ENCODE measurements around the gene PRPF40A. TPM values are rescaled to one million over a fixed set of nuclear protein-coding genes. Genes with fewer than 3 reads are reported as not detected.

PRPF40A gene
- total and polyA plus RNA-seq, 2 experiments from 2014 or later, result 254 to 261 TPM

GRCh38 chr2:152658221-152658620, 59.0 kb downstream of the PRPF40A start:
- Histone ChIP-seq H3K4me2 (no peak overlapping the region), H3K79me2 (replicated peaks; ENCODE audit: insufficient read depth) (no peaks in the 10 kb centered on the region), H3F3A (replicated peaks; ENCODE audit: low read depth) (no peaks in the 10 kb centered on the region), H3K27me3 (ENCODE audit: insufficient read depth) (no peaks in the 10 kb centered on the region), H3K36me3 (ENCODE audit: insufficient read depth) (peaks cover 78% of the 10 kb centered on the region), H3K27ac (ENCODE audit: low read depth) (no peak overlapping the region), H3K4me3 (no peak overlapping the region), H3K4me1 (ENCODE audit: insufficient read depth) (no peaks in the 10 kb centered on the region), H4K20me1 (replicated peaks; ENCODE audit: insufficient read depth) (0 out of 2 replicates have a peak, but pooled peaks cover 3% of the 10 kb centered on the region), H3K9me2 (ENCODE audit: insufficient read depth) (no peaks in the 10 kb centered on the region), H2AFZ (no peak overlapping the region)
- Mint-ChIP-seq H3K9me3 (no peaks in the 10 kb centered on the region), H3K27me3 (ENCODE audit: insufficient read depth, low read depth, poor library complexity) (no peaks in the 10 kb centered on the region), H3K27ac (no peak overlapping the region), H3K36me3 (ENCODE audit: low read depth) (peaks cover 86% of the 10 kb centered on the region), H3K4me1 (no peaks in the 10 kb centered on the region), H3K4me3 (no peak overlapping the region)
- DNase-seq (ENCODE audit: low spot score), result no peak
- no peak for ATAC-seq
- no peak for TF ChIP-seq ZNF114 (CRISPR knock-in tag; IDR thresholded peaks at IDR 0.05)
- no peak for TF ChIP-seq EZH2 (IDR thresholded peaks at IDR 0.05; ENCODE audit: low read depth, unreplicated experiment)
- no peak for TF ChIP-seq POLR2AphosphoS5 (IDR thresholded peaks at IDR 0.05; ENCODE audit: low read depth)

DNA sequence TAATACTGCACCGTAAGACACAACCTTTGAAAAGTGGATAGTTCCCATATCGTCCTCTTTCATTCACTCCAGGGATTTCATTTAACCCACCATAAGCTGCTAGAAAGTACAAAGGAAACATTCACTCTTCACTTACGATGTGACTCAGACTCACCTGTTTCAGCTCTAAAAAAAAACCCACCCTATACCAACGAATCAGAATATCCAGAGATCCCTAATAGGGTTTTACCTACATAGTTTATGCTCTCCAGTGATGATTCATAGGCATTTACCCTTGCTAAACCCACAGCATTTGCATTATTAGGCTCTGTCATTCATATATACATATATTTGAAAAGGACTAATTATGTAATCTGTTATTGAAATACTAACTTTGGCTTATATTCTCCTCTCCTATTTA, 60.2 kb downstream of the PRPF40A start:
- Mint-ChIP-seq H3K4me3 (no peak overlapping the region), H3K36me3 (ENCODE audit: low read depth) (peaks cover 77% of the 10 kb centered on the region), H3K4me1 (no peaks in the 10 kb centered on the region; the same call in 2 of the 3 replicates), H3K9me3 (no peaks in the 10 kb centered on the region), H3K27ac (no peak overlapping the region), H3K27me3 (ENCODE audit: insufficient read depth, low read depth, poor library complexity) (no peaks in the 10 kb centered on the region)
- Histone ChIP-seq H3K27me3 (ENCODE audit: insufficient read depth) (no peaks in the 10 kb centered on the region), H3K4me3 (no peak overlapping the region), H3K9me2 (ENCODE audit: insufficient read depth) (no peaks in the 10 kb centered on the region), H3F3A (replicated peaks; ENCODE audit: low read depth) (no peaks in the 10 kb centered on the region), H2AFZ (no peak overlapping the region), H3K79me2 (replicated peaks; ENCODE audit: insufficient read depth) (no peaks in the 10 kb centered on the region), H3K4me2 (no peak overlapping the region), H4K20me1 (replicated peaks; ENCODE audit: insufficient read depth) (0 out of 2 replicates have a peak, but pooled peaks cover 3% of the 10 kb centered on the region), H3K36me3 (ENCODE audit: insufficient read depth) (peaks cover 67% of the 10 kb centered on the region), H3K4me1 (ENCODE audit: insufficient read depth) (no peaks in the 10 kb centered on the region), H3K27ac (ENCODE audit: low read depth) (no peak overlapping the region)
- no peak for DNase-seq (ENCODE audit: low spot score)
- ATAC-seq, result no peak
- TF ChIP-seq REST (IDR thresholded peaks at IDR 0.05; ENCODE audit: unreplicated experiment) (no peak), EZH2 (IDR thresholded peaks at IDR 0.05; ENCODE audit: low read depth, unreplicated experiment) (no peak), ZNF331 (CRISPR knock-in tag; IDR thresholded peaks at IDR 0.05; ENCODE audit: low read depth) (no peak), NANOG (IDR thresholded peaks at IDR 0.05; ENCODE audit: borderline replicate concordance) (no peak), POLR2AphosphoS5 (IDR thresholded peaks at IDR 0.05; ENCODE audit: low read depth) (no peak), JUNB (IDR thresholded peaks at IDR 0.05; ENCODE audit: unreplicated experiment) (no peak)
- TF ChIP-seq, protein P1, sequence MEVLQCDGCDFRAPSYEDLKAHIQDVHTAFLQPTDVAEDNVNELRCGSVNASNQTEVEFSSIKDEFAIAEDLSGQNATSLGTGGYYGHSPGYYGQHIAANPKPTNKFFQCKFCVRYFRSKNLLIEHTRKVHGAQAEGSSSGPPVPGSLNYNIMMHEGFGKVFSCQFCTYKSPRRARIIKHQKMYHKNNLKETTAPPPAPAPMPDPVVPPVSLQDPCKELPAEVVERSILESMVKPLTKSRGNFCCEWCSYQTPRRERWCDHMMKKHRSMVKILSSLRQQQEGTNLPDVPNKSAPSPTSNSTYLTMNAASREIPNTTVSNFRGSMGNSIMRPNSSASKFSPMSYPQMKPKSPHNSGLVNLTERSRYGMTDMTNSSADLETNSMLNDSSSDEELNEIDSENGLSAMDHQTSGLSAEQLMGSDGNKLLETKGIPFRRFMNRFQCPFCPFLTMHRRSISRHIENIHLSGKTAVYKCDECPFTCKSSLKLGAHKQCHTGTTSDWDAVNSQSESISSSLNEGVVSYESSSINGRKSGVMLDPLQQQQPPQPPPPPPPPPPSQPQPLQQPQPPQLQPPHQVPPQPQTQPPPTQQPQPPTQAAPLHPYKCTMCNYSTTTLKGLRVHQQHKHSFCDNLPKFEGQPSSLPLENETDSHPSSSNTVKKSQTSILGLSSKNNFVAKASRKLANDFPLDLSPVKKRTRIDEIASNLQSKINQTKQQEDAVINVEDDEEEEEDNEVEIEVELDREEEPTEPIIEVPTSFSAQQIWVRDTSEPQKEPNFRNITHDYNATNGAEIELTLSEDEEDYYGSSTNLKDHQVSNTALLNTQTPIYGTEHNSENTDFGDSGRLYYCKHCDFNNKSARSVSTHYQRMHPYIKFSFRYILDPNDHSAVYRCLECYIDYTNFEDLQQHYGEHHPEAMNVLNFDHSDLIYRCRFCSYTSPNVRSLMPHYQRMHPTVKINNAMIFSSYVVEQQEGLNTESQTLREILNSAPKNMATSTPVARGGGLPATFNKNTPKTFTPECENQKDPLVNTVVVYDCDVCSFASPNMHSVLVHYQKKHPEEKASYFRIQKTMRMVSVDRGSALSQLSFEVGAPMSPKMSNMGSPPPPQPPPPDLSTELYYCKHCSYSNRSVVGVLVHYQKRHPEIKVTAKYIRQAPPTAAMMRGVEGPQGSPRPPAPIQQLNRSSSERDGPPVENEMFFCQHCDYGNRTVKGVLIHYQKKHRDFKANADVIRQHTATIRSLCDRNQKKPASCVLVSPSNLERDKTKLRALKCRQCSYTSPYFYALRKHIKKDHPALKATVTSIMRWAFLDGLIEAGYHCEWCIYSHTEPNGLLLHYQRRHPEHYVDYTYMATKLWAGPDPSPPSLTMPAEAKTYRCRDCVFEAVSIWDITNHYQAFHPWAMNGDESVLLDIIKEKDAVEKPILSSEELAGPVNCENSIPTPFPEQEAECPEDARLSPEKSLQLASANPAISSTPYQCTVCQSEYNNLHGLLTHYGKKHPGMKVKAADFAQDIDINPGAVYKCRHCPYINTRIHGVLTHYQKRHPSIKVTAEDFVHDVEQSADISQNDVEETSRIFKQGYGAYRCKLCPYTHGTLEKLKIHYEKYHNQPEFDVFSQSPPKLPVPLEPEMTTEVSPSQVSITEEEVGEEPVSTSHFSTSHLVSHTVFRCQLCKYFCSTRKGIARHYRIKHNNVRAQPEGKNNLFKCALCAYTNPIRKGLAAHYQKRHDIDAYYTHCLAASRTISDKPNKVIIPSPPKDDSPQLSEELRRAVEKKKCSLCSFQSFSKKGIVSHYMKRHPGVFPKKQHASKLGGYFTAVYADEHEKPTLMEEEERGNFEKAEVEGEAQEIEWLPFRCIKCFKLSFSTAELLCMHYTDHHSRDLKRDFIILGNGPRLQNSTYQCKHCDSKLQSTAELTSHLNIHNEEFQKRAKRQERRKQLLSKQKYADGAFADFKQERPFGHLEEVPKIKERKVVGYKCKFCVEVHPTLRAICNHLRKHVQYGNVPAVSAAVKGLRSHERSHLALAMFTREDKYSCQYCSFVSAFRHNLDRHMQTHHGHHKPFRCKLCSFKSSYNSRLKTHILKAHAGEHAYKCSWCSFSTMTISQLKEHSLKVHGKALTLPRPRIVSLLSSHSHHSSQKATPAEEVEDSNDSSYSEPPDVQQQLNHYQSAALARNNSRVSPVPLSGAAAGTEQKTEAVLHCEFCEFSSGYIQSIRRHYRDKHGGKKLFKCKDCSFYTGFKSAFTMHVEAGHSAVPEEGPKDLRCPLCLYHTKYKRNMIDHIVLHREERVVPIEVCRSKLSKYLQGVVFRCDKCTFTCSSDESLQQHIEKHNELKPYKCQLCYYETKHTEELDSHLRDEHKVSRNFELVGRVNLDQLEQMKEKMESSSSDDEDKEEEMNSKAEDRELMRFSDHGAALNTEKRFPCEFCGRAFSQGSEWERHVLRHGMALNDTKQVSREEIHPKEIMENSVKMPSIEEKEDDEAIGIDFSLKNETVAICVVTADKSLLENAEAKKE (CRISPR knock-in tag; IDR thresholded peaks at IDR 0.05), result no peak
